ENCODE measurements around the gene NRCAM.

Gene NRCAM

GRCh38 chr7:108145401-108145800 lies 310.8 kb downstream of the NRCAM start:
- no peak for DNase-seq

GRCh38 chr7:108144931-108145330 lies 311.3 kb downstream of the NRCAM start:
- no peak for DNase-seq

DNA sequence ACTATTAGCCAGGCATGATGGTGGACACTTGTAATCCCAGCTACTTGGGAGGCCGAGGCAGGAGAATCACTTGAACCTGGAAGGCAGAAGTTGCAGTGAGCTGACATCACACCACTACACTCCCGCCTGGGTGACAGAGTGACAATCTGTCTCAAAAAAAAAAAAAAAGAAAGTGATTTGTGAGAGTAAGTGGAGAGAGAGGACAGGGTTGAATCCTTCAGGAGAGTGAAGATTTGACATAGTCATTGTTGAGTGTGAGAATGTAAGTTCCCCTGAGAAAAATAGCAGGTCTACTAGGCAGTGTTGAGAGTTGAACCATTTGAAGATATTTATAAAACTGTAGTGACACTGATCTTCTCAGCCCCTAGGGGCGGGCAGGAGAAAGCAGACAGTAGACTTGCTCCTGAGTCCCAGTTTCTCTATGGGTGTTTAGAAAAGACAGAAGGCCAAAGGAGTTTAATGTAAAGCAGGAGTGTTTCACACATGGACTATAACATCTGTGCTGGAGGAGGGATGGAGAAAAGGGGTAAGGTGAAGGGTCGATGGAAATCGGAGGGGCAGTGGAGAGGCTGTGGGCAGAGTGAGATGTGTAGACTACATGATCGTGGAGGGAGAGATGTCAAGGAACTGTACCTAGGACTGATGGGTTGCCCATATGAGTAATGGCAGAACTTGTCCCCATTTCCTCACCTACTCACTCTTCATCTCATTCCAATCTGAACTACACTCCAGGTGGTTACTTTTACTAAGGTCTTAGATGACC lies 312.4 kb downstream of the NRCAM start:
- no peak for DNase-seq

- no peak for DNase-seq
Observed at GRCh38 chr7:108142675-108143259, 313.5 kb downstream of the NRCAM start.

- DNase-seq: no peak
Observed at GRCh38 chr7:108142180-108142579, 314.1 kb downstream of the NRCAM start.

DNA sequence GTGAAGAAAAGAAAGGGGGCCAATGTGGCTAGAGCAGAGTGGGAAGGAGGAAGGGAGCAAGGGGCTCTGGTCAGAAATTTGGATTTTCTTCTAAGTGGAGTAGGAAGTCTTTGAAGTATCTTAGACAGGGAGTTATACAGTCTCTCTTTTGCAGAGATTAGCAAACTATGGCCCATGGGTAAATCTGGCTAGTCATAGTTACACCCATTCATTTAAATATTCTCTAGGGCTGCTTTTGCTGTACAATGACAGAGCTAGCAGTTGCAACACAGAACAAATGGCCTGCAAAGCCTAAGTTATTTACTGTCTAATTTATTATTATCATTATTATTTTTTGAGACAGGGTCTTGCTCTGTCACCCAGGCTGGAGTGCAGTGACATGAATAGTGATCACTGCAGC lies 315.6 kb downstream of the NRCAM start:
- no peak for DNase-seq

- DNase-seq: no peak
Observed at GRCh38 chr7:108138911-108139310, 317.3 kb downstream of the NRCAM start.

GRCh38 chr7:108137993-108138392 lies 318.2 kb downstream of the NRCAM start:
- DNase-seq: no peak

GRCh38 chr7:108137040-108137439 lies 319.2 kb downstream of the NRCAM start:
- DNase-seq: no peak

GRCh38 chr7:108136191-108136688 lies 320.0 kb downstream of the NRCAM start:
- no peak for DNase-seq

DNA sequence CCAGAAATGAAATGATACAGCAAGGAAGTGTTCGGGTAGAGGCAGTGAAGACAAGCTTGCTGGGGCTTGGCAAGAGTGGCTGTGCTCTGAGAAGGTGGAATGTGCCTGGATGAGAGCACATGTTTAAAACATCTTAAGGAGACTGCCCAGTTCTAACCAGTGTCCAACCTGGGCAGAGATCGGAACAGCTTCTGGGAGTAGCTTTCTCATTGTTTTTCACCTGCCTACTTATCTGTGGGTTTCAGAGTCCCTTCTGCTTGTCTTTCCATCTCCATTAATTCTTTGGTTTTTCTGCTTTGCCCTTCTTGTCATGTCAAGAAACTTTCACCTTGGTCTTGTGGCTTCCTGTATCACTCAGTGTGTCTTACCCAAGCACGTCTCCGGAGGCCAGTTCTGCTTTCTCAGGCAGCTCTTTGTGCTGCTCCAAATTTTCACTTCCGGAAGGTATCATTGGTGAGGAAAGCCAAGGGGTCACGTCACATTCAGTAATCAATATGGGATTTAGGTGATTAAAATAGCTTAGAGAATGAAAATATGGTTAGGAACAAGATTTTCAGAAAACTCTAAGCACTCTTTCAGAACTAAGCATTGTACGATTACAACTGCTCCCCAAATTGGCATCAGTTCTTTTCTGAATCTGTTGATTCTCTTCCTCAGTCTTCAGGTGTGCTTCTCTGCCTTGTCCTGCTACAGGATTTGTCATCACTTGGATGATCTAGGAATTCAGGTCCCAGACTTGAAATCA lies 320.6 kb downstream of the NRCAM start:
- peak; percentile 53 for DNase-seq

DNA sequence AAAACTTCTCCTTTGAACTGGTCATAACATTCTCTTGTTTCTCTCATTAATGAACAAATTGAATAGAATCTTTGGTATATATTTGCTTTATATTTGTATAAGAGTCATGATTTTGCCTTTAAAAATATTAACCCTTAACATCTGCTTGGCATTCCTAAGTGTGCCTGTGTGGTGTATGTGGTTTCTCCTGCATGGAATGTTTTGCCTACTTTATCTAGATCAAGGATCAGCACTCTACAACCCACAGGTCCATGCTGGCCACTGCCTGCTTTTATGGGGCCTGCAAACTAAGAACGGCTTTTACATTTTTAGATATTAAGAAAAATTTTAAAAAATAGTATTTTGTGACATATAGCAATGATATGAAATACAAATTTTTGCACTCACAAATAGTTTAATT lies 321.8 kb downstream of the NRCAM start:
- no peak for DNase-seq

DNA sequence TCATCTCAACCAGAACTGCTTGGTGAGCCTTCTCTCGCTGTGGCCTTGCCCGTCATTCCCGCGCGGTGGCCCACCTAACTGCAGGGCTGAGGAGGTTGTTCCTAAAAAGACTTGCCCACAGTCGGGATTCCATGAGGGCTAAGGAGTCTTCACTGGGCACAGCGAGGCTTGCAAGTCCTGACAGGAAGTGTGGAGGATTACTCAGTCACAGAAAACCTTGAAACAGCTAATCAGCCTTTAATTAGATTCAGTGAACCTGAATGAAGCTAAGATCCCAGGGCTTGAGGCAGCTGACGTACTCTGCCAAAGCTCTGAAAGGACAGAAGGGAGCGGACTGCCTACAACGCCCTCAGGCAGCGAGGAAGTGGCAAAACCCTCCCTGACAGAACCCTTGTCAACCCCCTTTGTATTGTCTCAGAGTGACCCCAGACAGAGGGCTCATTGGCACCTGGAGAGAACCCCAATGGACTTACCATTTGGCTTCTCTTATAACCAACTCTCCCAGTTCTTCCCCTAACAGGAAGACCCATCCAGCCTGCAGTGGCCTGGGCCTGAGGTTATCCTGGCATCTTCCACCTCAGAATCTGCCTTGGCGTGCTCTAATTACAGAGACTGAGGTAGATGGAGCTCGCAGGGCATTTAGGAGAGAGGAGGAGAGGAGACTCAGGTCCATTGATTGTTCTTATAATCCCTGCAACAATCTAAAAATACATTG lies 323.5 kb downstream of the NRCAM start:
- DNase-seq: no peak

DNA sequence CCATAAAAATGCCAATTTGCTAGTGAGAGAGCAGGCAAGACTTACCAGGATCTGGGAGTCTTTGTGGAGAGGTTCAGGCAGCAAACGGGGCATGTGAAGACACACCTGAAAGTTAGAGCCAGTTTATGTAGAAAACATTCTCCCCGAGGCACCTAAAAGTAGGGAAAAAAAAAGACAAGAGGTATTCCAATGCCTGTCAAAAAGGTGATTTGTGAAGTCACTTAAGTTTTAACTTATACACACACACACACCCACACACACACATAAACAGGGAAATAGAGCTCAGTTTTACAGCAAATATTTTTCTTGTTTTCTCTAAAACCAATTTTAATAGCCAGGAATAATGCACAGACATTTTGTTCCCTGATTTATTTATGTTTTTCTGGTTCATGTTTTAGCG lies 326.0 kb downstream of the NRCAM start, which contains the start of gene LAMB4:
Gene LAMB4 (minus strand): TSS at position 101 of the 400 bp plus-strand sequence. CDS start 7,197 bp downstream, outside the sequence.
- no peak for DNase-seq

GRCh38 chr7:108129018-108129965 lies 326.9 kb downstream of the NRCAM start:
- DNase-seq: no peak

DNA sequence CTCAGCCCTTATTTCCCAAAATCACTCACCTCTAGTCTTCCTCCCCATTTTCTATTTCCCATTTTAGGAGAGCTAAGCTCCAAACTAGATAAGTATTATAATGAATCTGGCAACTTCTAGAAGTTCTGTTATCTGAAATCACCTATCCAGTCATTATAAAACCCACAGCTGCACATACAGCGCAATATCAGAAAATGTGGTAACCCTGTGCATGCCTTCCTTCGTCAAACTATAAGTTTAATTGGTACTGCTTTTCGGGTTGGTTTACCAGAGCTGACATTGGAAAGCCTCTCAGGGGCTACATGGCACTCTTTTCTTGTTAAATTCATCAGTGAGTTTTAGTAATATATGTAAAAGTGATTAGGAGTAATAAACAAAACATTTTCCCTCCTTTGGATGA lies 327.7 kb downstream of the NRCAM start:
- DNase-seq: no peak

DNA sequence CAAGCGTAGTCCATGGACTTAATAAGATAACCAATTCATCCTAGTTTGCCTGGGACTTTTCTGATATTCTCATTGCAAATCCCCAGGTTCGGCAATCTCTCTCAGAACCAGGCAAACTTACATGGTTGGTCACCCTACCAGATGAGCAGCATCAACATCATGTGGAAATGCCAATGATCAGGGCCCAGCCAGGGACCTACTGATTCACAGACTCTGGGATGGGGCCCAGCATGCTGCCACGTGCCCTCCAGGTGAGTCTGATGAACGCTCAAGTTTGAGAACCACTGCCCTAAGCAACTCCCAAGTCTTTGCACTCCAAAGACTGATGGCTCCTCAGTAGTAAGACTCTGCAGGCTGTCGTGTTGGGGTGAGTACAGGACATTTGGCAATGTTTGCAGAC lies 328.8 kb downstream of the NRCAM start:
- DNase-seq: no peak

DNA sequence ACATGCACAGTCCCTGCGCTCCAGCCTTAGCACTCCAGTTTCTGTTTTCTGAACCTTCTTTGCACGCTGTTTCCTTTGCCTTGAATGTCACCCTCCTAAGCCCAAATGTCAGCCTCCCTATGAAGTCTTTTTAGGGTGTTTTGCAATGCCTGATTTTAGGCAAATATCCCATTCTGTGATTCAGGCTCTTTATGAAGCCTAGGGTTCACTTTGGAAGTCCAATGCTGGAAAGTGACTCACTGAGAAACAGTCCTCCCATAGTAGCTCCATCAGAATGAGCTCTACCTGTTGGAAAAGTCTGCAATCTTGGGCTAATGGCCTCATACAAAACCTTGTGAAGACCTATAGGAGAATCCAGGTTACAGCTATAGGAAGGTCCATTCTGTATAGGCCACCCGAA lies 331.4 kb downstream of the NRCAM start:
- DNase-seq: no peak

DNA sequence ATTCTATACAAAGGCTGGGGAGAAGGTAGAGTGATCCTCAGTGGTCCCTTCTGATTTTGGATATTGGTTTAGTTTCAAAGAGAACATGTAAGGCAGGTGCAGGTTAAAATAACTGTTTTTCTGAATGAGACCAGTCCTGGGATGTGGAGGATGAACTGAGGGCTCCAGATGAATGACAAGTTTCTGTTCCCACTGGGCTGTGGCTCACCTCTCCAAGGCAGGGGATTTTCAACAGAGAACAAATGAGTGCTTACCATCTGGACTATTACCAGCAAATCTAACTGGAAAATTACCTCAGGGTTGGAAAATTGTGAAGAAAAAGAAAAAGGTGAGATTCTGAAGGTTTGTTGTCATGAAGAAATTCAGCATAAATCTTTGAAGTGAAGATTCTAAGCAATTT lies 334.1 kb downstream of the NRCAM start:
- DNase-seq: no peak

DNA sequence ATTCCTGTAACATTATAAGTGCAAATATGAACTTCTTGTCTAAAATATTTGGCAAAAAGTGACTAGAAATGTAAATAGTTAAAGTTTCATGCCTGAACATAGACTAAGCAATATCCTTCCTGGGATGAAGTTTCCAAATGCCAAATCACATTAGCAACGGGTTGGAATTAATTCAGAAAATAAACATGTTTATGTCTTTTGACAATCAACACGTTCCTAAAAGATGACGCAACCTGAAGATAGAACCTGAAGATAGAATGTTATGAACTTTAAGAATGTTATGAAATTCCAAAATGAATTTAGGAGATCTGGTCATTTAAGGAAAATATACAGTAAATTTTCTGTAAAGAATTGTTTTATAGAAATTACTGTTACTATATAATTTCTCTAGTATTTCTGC lies 335.3 kb downstream of the NRCAM start:
- DNase-seq: no peak

DNA sequence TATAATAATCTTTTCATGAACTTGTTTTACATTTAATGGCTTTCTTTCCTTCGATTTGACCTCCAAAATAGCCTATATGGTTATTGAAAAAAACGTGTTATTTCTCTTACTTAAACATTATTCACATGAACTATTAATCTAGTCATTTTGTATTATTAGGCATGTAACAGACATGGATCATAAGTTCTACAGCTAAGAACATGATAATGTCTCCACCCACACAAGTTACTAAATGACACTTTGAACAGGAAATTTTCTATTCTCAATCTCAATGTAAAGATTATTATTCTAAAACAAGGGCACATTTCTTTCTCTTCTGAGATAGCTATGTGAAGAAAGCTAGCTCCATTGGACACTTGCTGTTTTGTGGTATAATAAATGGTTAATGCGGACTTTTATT lies 336.0 kb downstream of the NRCAM start:
- DNase-seq: no peak

- DNase-seq: no peak
Observed at GRCh38 chr7:108118959-108119358, 337.3 kb downstream of the NRCAM start.

Measured in stimulated activated CD8-positive, alpha-beta memory T cell treated with anti-CD3 and anti-CD28 coated beads, Interleukin-4, amount 100 ng/mL, for 48 hours (primary cell).